Hematopoietic multipotent progenitor cell treated with erythropoietin and hydrocortisone succinate and interleukin-3 and kit ligand, for 8 days (in vitro differentiated cells): ENCODE measurements around the gene PGLYRP2.

ENCODE experiments used
- DNase-seq: peaks from one replicate; pipeline ENCODE4 v3.0.0-alpha.2; 2015

Gene PGLYRP2

DNA sequence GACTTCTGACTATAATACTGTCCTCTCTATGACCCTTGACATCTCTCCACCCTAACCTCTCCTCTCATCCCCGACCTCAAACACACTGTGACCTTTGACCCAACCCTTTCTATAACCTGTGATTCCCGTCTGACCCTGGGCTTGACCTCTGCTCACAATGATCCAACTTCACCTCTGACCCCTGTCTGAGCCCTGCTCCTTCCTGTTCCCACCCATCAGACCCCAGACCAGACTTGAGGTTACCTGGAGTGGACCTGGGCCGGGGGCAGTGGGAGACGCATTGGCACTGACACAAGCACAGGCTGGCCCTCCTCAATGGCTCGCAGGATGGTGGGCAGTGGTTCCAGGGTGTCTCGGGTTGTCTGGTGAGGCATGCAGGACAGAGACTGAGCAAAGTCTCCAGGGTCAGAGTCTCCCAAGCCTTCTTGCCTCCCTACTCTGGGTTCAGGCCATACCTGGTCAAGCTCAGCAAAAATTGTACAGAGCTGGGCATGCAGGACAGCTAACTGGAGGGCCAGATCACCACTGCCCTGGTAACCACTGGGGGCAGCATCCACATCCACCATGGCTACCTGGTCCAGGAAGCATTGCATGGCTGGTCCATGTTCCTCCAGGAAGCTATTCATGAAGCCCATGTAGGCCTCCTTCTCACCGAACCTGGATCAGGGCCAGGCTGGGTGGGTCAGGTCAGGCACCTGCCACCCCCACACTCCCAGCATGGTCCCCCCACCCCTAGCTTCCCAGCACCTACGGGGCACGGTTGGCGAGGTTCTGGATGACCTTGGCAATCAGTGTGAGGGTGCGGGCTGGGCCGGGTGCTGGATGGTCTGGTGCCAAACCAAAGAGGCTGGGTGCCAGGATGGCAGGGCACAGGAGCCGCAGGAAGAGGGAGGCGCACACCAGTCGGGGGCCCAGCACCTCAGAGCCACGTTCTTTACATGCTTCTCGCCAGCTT, 25.1 kb downstream of the PGLYRP2 start:
- no peak for DNase-seq

DNA sequence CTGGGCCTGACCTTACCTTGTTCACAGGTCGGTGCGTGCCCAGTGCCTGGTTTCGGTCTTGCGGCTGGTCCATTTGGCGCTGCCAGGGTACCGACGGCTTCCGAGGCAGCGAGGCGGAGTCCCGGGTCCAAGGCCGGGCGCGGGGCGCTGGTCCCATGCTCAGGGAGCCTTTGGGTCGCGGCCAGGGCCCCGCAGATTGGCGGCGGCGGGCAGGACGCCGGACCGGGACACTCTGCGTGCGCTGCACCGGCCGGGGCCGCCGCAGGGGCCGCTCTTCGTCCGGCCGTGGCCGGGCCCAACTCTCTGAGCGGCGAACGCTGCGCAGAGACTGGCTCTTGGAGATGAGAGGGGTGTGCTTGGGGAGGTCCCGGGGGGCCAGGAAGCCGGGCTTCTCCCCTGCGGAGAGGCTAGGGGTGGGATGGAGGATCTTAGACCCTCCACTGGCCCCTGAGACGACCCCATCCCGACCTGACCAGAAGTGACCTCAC, 26.2 kb downstream of the PGLYRP2 start:
- no peak for DNase-seq

DNA sequence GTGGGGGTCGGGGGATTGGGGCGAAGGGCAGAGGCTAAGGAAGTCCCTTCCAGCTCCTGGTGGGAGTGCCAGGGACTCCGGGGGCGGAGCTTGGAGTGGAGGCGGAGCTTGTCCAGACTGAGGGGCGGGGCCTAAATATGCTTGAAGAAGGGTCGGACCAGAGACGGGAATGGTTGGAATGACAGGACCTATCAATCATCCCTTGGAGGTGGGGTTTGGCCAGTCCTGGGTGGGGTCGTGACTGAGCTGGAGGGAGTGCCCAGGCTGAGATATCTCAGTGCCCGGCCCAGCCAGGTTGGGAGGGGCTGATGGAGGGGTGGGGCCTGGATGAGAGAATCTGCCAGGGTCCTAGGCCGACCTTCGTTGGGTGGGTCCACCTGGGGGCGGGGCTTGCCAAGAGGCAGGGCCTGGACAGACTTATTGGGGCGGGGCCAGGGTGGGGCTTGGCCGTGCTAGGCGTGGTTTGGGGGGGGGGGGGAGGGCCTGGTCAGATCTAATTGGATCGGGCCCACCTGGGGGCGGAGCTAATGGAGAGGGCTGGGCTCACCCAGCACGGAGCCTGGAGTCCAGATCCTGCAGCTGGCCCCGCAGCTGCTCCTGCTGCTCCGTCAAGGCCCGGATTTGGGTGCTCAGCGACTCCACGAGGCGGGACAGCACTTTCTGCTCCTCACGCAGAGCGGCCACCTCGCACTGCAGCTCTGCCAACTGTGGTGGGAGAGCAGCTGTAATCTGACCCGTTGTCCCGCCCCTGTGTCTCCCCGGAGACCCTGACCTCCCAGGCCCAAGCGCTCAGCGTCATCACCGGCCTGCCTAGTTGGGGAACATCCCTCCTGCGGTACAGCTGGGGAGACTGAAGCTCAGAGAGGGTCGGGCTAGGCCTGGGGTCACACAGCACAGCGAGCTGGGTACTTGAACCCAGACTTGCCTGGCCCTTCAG, 26.9 kb downstream of the PGLYRP2 start:
- DNase-seq: peak; percentile 89

DNA sequence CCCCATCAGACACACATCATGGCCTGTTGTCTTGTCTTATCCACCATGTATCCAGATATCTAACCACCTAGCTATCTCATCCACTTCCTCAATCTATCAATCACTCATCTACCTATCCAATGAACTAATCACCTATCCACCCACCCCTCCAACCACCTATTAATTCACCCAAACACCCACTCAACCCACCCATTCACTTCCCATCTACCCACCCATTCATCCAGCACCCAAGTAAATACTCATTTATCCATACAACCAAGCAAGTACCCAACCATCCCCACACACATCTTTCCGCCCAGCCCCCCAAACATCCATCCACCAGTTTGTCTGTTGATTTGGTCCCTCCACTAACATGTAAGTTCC, 28.8 kb downstream of the PGLYRP2 start:
- no peak for DNase-seq

DNA sequence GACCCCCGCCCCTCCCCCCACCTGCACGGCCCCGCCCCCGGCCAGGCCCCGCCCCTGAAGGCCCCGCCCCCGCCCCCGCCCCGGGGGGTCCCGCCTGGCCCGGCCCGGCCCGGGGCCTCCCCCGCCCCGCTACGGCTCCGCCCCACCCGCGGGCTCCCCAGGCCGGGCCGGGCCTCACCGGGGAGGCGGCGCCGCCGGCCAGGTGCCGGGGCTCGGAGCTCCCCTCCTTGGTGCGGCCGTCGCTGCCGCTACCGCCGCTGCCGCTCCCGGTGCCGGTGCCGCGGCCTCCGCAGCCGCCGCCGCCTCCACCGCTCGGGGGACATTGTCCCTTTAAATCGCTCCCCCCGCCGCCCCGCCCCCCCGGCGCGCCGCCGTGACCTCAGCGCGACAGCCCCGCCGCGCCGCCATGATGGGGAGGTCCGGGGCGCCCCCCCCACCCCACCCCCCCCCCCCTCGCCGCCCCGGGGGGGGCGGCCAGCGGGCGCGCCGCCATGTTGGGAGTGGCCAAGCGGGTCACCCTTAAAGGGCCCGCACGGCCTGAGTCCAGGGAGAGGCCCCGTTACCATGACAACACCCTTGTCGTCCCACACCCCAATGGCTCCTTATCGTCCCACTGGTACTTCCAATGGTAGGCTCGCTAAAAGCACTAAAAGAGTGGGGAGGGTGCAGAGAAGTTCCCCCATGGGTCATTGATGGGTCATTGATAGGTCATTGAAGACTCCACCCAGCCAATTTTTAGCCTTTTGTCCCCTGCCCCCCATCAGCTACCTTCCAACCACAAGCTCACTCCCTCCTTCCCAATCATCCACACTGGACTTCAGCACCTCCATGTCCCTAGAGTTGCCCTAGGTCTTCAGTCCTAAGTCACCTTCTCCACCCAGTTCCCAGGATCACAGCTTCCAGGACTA, 29.4 kb downstream of the PGLYRP2 start, which contains the start of gene WIZ:
WIZ (minus strand) TSS at position 337 of the 908 bp plus-strand sequence. CDS start 1,649 bp downstream, outside the sequence.
- DNase-seq: peak; percentile 81

DNA sequence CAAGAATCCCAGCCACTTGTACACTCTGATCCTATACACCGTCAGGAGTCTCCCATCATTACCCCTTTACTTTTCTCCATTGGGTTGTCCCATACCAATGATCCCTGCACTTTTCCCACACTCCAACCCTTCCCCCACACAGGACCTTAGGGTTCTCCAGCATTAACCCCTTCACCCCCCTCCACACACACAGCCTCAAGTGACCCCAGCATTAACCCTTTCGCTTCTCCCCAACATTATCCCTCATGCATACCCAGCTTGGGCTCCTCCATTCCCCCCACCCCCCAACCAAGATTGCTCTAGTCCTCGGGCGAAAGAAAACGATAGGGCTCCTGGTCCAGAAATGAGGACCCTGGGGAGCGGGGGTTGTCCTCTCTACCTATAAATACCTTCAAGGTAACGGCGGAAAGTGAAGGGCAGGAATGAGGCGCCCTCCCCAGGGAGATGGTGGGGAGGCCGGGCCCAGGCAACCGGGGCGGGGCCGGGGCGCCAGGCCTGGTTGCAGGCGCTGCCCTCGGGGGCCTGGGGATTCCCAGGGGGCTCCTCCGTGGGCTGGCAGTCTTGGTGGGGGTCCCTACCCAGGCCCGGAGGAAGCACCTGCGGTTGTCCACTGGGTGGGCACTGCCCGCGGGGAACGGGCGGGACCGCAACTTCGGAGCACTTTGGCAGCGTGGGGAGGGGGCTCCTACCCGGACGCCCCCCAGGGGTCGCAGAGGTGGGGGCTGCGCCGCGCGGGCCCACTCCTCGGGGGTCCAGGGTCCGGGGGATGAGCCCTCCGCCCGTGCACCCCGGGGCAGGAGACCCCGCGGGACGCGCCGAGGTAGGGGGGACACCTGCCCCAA, 30.3 kb downstream of the PGLYRP2 start:
- no peak for DNase-seq

DNA sequence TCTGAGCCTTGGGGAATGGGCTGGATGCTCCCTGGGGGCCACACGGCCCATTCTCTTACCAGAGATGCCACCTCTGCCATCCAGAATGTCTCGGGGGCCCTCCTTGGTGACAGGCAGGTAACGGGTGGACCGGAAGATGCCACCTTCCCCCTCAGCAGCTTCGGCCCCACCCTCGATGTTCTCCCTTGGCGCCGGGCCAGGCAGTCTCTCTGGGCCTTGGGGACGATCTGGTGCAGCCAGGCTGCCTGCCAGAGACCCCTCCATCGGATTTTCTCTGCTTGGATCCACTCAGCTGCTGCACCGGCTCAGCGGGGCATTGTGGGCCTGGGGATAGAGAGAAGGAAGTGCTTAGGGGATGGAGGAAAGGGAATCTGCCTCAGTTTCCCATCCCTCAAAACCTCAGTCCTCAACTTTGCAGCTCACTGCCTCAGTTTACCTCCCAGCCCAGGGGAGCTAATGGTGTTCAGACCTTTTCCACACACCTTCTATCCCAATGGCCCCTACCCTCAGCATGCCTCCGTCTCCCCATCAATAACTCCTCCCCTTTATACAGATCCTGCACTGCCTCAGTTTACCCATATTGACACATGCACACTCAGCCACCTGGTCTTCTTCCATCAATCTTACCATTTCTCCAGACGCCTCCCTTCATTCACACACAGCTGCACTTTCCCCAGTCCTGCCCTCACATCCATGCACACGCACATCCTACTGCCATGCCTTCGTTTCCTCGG, 31.1 kb downstream of the PGLYRP2 start:
- DNase-seq: no peak

DNA sequence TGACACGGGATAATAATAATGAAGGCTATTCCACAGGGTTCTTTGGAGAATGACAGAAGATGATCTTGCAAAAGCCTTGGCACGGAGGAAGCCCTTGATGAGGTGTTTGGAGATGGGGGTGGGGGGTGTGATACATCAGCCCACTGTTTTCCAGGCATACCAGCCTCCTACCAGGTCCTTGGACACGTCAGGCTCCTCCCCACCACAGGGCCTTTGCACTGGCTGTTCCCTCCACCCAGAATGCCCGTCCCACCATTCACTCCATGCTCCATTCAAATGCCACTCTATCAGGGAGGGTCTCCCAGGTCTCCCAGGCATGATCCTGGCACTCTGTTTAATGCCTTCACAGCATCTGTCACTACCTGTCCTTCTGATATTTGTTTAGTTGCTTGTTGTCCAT, 32.2 kb downstream of the PGLYRP2 start:
- no peak for DNase-seq

DNA sequence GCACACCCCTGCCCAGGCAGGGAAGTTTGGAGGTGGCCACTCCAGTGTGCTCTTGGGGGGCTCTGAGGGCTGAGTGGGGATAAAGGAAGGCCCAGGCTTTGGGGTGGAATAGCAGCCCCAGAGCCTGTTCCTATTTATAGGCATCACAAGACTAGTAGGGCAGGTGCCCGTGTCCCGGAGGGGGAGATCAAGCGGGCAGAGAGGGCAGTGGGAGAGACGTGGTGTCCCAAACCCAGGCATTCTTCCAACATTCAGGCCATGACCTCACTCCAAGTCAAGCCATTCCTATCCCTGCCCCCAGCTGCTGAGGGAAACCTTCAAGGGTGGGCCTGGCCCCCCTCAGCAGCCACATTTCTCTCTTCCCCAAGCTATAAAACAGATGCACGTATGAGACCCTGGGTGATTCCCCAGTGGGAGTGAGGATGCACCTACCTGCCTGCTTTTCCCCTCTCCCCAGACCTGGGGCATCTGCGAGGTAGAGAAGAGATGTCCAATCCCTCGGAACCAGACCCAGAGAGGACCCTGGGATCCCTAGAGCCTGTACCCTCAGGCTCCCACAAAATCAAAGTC, 33.4 kb downstream of the PGLYRP2 start:
- DNase-seq: no peak

DNA sequence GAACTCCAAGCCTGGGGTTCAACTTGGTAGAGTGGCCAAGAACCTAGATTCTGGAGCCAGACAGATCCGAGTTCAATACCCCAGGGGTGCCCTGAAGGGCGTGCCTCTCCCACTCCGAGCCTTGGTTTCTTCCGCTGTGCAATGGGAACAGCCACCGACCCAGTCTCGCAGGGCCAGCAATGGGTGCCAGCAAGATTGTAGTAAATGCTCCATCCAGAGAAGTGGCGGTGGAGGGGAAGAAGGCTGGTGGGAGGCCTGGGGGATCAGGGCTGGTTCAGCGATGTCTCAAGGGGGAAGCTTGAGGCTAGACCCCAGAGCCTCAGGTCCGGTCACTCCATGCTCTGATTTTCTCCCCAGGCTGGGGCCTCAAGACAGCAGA, 34.1 kb downstream of the PGLYRP2 start:
- DNase-seq: no peak

DNA sequence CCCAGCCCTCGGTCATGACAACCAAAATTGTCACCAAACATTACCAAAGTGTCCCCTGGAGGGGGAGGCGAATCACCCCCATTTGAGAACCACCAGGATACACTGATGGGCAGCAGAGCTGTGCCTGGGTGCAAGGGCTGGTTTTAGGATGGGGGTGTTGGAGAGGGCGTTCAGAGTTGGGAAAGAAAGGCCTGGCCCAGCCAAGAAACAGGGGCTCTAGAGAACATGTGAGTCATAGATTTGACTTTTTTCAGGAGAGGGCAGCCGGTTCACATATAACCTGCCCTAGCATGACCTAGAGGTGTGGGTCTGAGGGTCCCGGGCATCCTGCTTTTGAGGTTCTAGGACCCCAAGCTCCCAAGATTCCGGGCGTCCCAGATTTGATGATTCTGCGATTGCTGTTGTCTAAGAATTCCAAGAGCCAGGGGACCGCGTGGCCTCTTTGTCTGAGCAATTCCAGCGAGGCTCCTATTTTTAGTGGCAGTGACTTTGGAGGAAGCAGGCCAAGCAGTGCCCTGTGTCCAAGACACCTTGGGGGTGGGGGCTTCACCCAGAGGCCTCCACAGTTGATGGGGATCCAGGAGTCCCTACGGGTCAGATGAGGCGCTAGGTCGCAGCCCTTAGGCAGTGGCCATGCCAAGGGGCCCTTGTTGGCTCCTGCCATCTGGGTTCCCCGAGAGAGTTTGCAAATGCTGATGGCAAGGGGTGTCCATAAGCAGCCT, 34.6 kb downstream of the PGLYRP2 start:
- DNase-seq: no peak

DNA sequence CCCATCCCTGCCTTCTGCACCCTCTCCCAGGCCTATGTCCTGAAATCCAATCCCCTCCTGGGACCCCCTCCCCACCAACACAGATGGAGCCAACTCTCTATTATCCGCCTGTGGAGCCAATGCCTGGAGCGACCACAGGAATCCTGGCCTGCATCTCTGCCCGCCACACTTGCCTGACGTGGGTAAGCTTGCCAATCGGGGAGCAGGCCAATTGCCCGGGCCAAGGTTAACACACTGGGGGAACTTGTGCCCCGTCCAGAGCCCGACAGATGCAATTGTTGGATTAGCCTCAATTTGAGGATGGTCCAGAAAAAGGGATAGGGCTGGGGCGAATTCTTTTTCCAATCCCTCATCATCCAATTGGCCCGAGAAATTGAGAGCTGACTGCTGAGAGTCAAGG, 35.5 kb downstream of the PGLYRP2 start:
- no peak for DNase-seq

DNA sequence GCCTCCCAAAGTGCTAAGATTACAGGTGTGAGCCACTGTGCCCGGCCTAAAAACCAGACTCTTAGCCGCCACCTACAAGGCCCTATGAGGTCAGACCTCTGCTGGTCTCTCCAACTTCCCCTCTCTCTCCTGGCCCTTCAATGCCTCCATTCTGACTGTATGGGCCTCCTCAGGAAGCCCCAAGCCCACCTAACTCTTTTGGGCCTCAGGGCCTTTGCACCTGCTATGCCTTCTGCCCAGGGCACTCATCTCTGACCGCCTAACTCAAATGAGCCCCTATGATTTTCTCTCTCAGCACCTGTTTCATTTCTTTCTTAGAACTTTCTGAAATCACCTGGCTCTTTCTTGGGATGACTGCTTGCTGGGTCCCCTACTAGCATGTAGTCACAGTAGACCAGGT, 36.0 kb downstream of the PGLYRP2 start:
- no peak for DNase-seq

DNA sequence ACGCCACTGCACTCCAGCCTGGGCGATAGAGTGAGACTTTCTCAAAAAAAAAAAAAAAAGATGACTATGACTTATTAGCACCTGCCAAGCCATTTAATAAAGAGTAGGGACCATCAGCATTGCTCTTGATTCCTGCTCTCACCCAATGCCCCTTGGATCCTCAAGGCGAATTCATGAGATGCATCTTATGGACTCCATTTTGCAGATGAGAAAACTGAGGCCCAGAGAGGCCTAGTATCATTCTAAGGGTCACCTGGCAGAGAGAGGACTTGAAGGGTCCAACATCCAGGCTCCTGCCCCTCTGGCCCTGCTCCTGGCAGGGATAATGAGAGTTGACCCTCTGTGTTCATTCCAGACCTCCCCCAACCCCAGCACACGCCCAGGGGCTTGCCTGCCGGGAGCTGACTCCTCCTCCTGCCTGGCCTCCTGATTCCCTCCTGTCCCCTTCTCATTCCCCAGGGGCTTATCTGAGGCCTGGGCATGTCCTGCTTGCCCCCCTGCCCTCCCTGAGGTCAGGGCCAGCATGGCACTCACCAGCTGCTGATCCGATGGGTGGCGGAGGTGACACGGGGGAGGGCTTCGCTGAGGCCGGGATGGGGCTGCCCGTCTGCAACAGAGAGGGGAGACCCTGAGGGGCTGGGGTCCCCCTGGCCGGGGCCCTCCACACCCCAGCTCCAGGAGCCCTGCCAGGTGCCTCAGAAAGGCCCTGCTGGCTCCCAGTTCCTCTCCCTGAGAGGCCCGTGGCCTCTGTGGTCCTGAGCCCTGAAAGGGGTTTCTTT, 37.0 kb downstream of the PGLYRP2 start:
- no peak for DNase-seq

DNA sequence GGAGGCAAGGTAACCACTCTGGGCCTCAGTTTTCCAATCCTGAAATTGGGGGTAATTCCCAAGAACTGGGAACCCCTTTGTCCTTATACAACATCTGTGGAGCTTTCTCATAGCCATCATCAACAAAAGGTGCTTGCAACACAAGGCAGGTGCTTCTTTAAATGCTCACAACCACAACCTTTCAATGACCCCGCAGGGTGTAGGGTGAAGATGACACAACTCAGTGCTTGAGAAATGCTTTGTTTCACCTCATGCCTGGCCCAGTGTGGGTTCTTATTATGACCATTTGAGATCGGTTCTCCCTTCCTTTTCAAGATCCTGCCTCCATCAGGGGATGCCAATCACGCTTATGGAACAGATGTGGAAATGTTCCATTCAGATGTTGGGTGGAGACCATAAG, 38.0 kb downstream of the PGLYRP2 start:
- DNase-seq: no peak

DNA sequence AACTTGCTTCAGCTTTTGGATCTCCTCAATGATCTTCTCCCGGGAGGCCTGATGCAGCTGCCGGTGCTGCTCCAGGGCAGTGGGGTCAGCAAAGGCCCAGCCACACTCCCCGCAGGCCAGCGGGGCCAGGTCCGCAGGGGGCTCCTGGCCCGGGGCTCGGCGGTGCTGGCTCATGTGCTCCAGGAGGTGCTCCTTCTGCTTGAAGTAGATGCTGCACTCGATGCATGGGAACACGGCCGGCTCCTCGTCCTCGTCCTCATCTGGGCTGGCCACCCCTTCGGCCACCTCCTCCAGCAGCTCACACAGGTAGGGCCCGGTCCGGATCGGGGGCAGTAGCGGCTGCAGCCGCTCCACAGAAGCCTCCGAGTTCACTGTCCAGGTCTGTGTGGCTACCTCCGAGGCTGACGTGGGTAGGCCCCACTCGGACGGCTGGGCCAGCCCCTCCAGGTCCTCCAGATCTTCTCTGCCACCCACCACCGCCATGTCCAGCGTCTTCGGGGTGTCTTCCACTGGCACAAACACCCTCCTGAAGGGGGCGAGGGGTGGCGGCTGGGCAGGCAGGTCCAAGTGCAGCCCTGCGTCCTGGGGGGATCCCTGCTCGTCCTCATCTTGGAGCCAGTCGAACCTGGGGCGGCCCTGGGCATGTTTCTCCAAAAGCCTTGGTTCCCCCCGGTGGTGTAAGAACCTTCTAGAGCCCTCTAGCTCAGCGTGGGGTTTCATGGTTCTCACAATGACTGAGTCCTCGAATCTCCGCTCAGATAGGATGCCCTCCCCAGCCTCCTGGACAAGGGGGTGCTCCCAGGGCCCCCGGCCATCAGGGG, 39.3 kb downstream of the PGLYRP2 start:
- DNase-seq: no peak

DNA sequence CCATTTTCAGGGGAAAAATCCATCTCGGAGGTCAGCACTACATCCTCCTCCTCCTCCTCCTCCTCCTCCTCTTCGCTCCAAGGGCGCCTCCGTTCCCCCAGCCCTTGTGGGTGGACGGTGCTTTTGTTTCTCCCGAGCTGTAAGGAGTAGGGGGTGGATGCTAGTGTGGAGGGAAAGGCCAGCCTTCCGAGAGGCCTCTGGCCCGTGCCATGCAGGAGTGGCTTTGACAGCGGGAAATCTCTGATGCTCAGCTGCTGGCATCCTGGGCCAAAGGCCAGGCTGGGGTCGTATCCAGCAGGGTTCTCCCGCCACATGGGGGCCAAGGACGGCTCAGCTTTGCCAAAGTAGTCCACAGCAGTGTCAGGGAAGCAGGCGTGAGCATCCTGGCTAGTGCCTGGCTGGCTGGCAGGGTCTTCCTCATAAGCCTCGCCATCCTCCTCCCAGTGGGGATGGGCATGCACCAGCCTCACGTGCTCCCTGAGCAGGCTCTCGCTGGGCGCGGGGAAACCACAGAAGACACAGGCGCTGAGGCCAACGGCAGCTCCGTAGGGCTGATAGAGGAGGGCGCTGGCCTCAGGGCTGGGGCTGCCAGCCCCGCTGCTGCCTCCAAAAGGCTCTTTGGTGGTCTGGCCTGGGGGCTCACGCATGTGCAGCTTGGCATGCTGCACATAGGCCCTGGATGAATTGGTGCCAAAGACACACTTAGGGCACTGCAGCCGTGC, 40.1 kb downstream of the PGLYRP2 start:
- DNase-seq: no peak
